SW 1271 (cell line): ENCODE data around the gene KIF4A.

Experiments used
- DNase-seq, 2 experiments: peaks; one replicate each; lab custom pipeline; 2025; lab: John Stamatoyannopoulos, UW

KIF4A gene

GRCh38 chrX:70402721-70403120 lies 112.8 kb downstream of the KIF4A start:
- no peak for DNase-seq

GRCh38 chrX:70405003-70405402 lies 115.1 kb downstream of the KIF4A start:
- no peak for DNase-seq

- DNase-seq: no peak
Measured at GRCh38 chrX:70410921-70411320, 121.0 kb downstream of the KIF4A start.

GRCh38 chrX:70411475-70411874 lies 121.6 kb downstream of the KIF4A start:
- DNase-seq: no peak

DNA sequence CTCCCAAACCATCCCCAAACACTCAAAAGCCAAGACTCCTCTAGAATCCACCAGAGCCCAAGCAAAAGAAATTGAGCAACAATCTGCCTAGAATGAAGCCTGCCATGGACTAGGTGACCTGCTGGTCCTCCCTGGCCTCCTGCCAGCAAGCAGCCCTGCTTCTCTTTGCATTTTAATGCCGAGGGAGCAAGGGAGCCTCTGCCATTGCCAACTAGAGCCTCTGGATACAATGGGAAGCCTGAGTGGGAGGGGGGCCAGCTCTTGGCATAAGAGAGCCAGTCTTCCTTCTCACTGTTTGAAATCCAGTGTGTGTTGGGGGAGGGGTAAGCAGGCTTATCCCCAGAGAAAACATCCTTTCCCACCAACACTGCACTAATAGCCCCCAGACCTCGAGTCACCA lies 131.7 kb downstream of the KIF4A start:
- DNase-seq: no peak

DNA sequence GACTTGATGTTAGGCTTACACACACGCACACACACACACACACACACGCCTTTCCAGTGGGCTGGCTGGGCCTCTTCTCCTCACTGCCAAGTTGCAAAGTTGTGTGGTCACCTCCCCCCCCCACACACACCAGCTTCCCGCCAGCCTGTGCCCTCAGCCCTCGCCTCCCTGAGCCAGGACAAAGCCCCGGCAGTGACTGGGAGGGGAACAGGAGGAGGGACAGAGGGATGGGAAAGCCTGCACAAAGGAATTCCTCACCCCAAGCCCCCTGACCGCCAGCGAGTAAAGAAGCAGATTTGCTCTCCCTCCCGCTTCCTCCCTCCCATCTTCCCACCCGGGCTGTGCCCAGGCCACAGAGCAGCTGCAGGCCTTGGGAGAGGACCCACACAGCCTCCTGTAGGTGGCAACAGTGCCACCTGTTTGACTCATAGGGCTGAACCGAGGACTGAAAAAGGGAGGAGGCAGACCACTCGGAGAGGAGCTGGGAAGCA lies 133.0 kb downstream of the KIF4A start, which contains the start of gene GDPD2:
Gene GDPD2 (plus strand): TSS at position 464 of the 491 bp plus-strand sequence. CDS start 1,671 bp downstream, outside the sequence.
- no peak for DNase-seq

DNA sequence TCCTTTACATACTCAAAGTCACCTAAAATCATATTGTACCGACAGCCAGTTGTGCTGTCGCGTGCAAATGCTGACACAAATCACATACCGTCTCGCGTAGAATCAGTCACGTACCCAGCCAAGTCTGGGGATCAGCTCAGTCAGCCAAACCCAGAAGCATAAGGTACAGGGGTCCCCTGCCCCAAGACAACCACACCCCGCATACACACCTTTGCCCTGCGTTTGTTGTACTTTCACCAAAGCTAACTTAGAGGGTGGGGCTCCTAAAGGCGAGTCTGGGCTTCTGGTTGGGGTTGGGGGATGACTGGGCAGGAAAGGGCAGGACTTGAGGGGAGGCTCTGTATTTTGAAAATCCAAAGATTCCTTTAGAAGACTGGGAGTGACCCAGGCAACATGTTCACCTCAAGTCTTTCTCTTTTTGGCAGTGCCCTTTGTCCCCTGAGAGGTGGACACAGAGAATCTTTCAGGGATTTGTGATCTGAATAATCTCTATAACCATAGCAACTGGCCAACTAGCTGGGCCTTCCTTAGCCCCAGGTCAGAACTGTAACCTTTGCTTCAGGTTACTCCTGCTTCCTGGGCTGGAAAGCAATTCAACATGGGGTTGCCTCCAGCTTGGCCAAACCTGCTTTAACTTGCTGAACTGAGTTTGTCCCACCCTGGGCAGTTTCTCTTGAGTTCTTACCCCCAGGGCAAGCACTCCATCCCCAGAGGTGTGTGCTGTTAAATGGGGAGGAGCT lies 134.2 kb downstream of the KIF4A start:
- DNase-seq: no peak

- no peak for DNase-seq
Measured at GRCh38 chrX:70424801-70425200, 134.9 kb downstream of the KIF4A start.

- no peak for DNase-seq
Measured at GRCh38 chrX:70426286-70427278, 136.7 kb downstream of the KIF4A start.

DNA sequence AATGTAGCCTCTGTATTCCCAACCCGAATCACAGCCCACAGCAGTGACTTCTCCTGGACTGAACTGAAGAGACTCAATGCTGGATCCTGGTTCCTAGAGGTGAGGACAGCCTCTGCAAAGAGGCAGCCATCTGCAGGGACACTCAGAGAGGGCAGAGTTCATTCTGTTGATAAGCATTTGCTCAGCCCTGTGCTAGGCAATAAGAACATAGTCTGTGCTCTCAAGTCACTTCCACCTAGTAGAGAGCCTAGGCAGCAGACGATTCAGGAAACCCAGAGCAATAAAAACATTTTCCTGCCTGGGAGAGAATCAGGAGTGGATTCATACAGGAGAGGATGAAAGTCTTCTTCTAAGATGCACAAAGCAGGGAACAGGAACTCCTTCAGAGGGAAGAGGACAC lies 137.5 kb downstream of the KIF4A start:
- no peak for DNase-seq

DNA sequence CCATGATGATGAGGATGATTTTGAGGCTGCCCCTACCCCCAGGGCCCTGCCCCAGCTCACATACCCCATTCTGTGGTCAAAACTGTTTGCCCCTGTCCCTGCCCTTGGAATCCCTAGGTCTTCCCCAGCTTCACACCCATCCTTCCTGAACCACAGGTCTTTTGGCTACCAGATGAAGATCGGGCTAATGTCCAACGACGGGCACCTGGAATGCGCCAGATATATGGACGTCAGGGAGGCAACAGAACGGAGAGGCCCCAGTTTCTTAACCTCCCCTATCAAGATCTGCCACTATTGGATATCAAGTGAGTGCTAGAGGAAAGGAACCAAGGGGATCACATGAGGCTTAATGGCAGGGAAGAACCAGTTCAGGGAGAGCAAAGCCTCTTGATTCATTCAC lies 139.9 kb downstream of the KIF4A start:
- DNase-seq: no peak

GRCh38 chrX:70432936-70433847 lies 143.3 kb downstream of the KIF4A start:
- no peak for DNase-seq

DNA sequence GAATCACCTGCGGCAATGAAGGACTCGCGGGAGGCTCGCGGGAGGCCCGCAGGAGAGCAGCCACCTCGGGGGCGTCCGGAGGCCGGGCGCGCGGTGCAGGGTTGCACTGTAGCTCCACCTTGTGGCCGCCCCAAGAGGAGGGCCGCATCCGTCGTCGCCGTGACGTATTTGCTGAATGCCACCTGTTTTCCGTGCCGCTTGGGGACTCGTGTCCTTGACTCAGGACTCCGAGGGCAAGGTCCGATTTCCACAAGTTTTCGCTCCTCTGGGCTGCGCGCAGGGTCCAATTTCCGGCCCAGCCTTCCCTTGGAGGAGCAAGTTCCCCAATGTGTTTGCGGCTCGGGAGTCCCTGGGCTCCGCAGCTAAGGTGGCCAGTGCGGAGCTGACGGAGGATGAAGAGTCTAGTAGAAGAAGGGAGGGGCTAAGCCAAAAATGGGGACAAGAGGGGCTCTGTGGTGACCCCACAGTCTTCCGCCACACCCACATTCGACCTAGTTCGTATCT lies 144.0 kb downstream of the KIF4A start:
- peak; percentile 3 to 46 for DNase-seq

DNA sequence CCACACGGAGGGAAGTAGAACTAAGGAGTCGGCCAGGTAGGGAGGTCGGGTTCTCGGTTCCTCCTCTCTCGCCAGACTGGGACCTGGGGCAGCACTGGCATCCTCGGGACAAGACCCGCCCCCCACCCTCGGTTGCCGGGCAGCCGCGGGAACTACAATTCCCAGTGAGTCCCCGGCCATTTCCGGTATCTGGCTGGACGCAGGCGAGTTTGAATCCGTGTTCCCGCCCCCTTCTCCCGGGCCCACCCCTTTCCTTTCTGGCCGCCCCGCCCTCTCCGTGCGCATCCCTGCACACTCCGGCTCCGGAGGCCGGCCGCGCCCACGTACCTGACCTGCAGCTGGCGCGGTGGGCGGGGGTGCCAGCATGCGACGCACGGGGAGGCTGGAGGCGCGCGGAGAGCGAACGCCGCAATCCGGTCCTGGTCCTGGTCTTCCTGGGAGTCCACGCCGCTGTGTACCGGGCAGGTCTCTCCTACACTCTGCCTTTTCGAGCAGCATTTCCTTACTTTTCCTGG lies 144.5 kb downstream of the KIF4A start:
- DNase-seq: peak; percentile 59 to 84

GRCh38 chrX:70434914-70435586 lies 145.1 kb downstream of the KIF4A start:
- peak in 1 of 2 experiments; percentile 36 for DNase-seq

DNA sequence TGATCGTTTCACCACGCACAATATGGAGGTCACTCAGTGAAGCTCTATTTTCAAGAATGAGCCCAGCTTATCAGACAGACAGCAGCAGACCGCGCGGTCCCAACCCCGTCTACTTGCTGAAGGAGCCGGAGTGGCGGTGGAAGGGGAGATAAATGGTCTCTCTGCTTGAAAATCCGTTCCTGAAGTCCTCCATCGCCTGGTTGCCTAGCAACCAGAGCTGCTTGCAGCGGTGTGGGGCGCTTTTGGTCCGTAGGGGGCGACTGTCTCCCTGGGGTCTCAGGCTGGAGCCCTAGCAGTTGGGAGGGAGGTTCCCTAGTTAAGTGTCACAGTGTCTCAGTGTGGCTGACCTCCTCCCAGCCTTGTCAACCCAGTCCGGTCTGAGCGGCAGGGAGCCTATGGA lies 146.4 kb downstream of the KIF4A start:
- DNase-seq: no peak

DNA sequence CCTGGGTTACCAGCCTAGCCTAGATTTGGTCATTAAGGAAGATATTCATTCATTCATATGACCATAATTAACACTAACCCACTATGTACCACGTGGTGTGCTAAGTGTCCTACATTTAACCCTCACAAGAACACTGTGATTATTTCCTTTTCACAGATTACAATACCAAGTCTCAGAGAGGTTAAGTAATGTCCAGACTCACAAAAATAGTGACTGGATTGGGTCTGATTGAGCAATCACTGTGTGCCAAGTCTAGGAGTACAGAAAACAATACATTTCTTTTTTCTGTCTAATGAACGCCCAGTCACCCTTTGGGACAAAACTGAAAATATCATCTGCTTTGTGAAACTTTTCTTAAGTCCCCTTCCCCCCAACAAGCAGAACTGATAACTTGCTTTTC lies 147.1 kb downstream of the KIF4A start:
- DNase-seq: no peak

DNA sequence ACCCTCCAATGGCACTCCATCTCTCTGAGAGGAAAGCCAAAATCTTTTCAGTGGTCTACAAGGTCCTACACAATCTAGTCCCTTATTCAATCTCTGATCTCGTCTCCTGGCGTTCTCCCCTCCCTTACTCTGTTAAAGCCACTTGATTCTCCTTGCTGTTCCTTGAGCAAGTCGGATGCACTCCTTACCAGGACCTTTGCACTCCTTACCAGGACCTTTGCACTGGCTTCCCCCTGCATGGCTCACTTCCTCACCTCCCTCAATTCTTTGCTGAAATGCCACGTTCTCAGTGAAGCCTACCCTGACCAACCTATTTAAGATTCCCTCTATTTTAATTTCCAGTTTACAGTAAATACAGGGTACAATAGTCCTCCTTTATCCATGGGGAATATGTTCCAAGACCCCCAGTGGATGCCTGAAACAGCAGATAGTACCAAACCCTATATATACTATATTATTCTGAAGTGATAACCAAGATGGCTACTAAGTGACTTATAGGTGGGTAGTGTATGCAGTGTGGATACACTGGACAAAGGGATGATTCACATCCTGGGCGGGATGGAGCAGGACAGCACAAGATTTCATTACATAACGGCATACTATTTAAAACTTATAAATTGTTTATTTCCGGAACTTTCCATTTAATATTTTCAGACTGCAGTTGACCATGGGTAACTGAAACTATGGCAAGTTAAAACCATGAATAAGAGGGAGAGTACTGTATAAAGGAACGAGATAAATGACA lies 148.2 kb downstream of the KIF4A start:
- DNase-seq: no peak

GRCh38 chrX:70439016-70439415 lies 149.1 kb downstream of the KIF4A start:
- no peak for DNase-seq

GRCh38 chrX:70442224-70442623 lies 152.3 kb downstream of the KIF4A start:
- no peak for DNase-seq
